ENCODE measurements around the gene CTTN.
"Not testable (repeated sequence)": the region's sequence is repeated elsewhere in the genome, so short reads cannot be mapped to it uniquely, and the experiment has no call there.

Gene CTTN

DNA sequence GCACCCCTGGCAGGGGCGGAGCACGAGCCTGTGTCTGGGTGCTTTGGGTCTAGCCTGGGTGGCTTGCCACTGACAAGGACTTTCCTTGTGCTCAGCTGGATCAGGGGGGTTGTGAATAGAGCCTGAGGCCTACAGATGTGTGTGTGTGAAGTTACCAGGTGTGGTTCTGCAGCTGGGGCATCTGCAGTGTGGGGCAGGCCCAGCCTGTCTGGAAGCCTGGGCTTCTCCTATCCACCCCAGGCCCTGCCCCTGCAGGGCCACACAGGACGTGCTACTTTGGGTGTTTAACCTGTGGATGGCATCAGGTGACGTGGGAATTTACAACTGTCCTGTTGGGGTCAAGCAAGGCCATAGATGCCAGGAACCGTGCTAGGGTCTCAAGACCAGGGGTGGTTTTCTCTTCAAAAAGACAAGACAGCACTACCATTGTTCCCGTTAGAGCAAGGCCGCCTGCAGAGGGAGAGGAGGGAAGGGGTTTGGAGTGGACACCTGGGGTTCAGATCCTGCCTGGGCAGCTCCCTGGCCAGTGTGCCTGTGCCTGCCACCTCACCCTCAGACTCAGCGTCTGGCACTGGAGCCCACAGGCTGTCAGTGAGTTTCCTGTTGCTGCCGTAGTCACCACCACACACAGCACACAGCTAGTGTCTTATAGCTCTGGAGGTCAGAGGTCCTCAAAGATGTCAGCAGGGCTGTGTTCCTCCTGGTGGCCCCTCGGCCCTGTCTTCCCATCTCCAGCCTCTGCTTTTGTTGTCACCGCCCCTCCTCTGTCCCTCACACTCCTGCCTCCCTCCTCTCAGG is 31.6 kb downstream of the CTTN start:
- no peak for DNase-seq

GRCh38 chr11:70430671-70431574 is 32.6 kb downstream of the CTTN start:
- no peak for DNase-seq

- no peak for DNase-seq
These were observed 33.3 kb downstream of the CTTN start for GRCh38 chr11:70431611-70432010.

- DNase-seq: no peak
These were observed 33.7 kb downstream of the CTTN start for GRCh38 chr11:70432065-70432464.

DNA sequence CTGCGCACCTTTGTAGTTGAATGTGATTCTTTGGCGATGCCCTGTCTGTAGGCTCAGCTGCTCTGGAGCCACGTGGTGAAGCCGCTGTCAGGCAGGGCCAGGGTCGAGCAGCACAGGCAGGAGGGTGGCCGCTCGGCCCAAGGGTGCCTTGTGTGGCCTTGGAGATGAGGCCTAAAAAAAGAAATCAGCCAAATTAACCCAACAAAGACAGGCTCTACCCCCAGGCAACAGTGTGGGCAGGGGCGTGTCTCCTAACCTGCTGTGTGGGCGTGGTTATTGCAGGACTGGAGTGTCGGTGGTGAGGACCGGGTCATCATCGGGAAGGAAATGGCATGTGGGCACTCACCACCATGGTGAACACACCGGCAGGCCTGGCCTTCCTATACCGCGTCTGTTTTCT is 34.3 kb downstream of the CTTN start:
- DNase-seq: no peak

- no peak for DNase-seq
These were observed 34.7 kb downstream of the CTTN start for GRCh38 chr11:70433038-70433437.

- DNase-seq: no peak
These were observed 35.2 kb downstream of the CTTN start for GRCh38 chr11:70433526-70433925.

DNA sequence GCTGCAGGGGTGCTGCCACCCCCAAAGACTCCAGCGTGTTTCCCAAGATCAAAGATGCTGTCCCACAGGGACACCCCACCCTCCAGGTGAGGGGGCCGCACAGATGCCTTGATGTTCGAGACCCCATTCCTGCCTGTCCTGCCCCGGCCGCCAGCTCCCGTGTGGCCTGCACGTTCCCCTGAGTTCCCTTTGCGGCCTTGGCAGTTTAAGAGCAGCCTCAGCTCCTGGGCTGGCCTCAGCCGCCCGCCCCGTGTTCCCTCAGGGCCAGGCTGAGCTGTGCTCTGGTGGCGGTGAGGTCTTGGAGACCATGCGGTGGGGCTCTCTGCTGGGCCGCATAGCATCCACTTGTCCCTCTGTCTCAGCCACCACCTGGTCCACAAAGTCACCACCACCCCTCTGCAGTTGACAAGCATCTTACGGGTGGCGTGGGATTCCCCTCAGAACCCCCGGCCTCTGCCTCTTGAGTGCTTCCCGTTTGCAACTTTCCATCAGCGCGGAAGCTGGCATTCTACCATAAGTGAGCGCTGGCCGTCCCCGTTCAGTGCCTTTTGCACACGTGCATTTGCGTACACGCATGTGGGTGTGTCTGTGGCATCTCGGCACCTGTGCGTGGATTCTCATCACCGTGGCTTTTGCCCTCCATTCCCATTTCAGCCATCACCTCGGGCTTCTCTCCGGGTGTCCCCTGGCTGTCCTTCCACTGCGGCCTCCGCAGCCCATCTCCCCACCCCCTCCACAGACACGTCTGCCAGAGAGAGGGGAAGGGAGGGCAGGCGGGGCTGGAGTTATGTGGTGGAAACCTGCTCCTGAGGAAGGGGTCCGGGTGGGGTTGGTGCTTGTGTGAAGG is 35.9 kb downstream of the CTTN start:
- DNase-seq: no peak

DNA sequence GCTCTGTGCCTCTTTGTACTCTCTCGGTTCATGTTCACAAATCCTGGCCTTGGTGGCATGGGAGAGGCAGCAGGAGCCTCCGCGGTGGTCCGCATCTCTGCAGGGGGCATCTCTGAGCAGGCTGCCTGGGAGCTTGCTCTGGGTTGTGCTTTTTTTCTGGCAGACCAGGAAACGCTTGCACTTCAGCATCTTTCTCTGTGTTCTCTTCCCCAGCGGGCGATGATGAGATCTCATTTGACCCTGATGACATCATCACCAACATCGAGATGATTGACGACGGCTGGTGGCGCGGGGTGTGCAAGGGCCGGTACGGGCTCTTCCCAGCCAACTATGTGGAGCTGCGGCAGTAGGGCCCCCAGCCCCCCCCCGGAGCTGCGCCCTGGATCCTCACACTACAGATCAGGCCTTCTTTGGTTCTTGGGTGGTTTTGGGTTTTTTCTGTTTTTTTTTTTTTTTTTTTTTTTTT is 36.5 kb downstream of the CTTN start:
- DNase-seq: no peak

DNA sequence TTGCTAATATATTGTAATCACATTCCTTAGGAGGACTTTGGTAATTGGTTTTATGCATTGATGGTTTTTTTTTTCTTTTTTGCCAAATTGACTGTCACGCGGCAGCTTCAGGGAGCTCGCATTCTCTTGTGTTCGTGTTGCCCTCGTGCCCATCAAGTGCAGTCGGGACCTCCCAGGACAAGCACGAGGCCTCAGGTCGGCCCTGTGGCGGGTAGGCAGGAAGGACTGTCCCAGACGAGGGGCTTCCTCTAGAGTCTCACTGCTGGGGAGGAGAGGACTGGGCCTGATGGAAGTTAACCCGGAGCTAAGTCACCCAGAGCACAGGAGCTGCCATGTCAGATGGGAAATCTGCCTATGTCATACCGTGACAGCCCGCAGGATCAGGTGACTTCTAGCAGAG is 37.0 kb downstream of the CTTN start:
- no peak for DNase-seq

GRCh38 chr11:70435765-70436500 is 37.6 kb downstream of the CTTN start:
- no peak for DNase-seq

DNA sequence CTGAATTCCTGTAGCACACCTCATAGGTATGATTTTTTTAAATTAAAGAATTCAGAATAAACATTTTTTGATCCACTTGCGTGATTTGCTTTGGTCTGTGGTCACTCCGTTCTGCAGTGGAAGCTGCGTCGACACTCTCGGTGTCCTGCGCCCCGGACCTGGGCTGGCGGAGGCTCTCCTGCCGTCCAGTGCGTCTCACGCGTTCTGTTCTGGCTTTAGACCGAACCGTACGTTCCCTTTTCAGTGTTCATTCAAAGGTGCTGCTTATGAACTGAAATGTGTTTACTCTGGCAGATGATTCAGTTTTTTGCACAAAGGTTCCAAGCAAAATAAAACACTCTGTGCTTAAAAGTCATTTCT is 38.2 kb downstream of the CTTN start:
- DNase-seq: no peak

- no peak for DNase-seq
These were observed 38.9 kb downstream of the CTTN start for GRCh38 chr11:70437111-70437784.

- no peak for DNase-seq
These were observed 41.9 kb downstream of the CTTN start for GRCh38 chr11:70440206-70440605.

DNA sequence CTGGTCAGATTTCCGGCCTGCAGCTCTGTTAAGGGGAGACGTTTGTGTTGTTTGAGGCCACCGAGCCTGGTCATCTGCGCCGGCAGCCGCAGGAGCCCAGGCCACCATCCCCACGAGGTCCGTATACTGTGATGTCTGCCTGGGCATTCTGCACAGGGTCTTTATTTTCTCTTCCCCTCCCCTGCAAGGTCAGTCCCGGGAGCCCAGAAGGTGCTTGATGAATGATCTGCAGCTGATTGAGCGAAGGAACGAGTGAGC is 45.4 kb downstream of the CTTN start:
- no peak for DNase-seq

GRCh38 chr11:70445091-70445490 is 46.8 kb downstream of the CTTN start:
- no peak for DNase-seq

DNA sequence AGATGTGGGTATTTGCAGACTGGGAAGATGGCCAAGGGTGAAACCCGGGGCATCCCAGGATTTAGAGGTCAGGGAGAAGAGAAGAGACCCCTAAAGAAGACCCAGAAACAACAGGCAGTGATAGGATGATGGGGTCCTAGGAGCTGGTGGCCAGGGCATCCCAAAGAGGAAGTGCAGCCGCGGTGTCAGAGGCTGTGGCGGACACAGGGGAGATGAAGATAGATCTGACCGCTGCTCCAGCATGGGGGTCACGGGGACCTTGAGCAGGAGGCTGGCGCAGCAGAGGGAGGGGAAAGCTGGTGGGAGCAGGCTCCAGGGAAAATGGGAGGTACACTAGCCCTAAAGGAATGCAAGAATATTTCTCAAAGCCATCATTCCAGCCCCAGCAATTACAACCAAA is 47.3 kb downstream of the CTTN start:
- DNase-seq: no peak

DNA sequence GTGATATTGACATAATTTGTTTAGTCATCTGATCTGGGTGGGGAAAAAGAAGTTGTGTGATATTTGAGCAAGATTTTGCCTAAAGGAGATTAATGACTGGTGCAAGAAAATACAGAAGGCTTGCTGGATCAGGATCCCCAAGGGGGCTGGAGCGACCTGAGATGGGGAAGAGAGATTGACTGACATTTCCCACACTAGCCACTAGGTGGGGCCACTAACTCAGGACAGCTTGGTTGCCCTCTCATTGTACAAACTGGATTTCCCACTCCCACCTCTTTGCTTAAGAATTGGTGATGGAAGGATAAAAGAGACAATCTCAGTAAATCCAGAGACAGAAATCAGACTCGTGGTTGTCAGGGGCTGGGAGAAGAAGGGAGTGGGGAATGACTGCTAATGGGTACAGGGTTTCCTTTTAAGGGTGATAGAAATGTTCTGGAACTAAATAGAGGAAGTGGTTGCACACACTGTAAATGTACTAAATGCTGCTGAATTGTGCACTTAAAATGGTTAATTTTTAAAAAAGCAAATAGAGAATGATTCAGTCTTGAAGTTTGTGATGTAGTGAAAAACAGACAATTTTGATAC is 50.7 kb downstream of the CTTN start:
- no peak for DNase-seq

DNA sequence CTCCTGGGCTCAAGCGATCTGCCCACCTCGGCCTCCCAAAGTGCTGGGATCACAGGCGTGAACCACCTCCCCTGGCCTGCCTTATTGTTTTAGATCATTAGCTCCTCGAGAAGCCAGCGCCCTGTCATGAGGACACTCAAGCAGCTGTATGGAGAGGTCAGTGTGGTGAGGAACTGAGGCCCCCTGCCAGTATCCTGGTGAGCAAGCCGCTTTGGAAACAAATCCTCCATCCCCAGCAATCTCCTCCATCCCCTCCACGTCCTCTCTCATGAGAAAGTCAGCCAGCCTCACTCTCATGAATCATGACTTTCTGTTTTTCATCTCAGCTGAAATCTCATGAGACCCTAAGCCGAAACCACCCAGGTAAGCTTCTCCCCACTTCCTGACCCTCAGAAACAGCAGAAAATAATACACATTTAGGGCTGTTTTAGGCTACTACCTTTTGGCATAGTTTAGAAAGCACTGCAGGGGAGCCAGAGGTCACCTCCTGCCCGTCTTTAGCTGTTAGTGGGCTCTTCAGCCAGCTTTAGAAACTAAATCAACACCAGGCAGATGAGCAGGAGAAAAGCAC is 56.0 kb downstream of the CTTN start:
- DNase-seq: no peak

- not testable (repeated sequence) for DNase-seq
These were observed 56.5 kb downstream of the CTTN start for GRCh38 chr11:70454811-70455210.

GRCh38 chr11:70455354-70455753 is 57.0 kb downstream of the CTTN start:
- DNase-seq: no peak
